ENCODE measurements around the gene QSOX2.

QSOX2 gene

DNA sequence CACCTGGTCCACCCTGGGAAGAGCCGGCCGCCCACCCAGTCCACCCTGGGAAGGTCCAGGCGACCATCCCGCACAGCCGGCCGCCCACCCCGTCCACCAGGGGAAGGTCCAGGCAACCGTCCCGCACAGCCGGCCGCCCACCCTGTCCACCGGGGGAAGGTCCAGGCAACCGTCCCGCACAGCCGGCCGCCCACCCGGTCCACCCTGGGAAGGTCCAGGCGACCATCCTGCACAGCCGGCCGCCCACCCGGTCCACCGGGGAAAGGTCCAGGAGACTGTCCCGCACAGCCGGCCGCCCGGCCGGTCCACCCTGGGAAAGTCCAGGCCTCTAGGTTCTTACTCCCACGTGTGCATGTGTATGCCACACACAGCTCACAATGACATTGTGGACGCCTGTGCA, 6.7 kb upstream of the QSOX2 start:
- no peak for DNase-seq (ENCODE audit: low spot score)

DNA sequence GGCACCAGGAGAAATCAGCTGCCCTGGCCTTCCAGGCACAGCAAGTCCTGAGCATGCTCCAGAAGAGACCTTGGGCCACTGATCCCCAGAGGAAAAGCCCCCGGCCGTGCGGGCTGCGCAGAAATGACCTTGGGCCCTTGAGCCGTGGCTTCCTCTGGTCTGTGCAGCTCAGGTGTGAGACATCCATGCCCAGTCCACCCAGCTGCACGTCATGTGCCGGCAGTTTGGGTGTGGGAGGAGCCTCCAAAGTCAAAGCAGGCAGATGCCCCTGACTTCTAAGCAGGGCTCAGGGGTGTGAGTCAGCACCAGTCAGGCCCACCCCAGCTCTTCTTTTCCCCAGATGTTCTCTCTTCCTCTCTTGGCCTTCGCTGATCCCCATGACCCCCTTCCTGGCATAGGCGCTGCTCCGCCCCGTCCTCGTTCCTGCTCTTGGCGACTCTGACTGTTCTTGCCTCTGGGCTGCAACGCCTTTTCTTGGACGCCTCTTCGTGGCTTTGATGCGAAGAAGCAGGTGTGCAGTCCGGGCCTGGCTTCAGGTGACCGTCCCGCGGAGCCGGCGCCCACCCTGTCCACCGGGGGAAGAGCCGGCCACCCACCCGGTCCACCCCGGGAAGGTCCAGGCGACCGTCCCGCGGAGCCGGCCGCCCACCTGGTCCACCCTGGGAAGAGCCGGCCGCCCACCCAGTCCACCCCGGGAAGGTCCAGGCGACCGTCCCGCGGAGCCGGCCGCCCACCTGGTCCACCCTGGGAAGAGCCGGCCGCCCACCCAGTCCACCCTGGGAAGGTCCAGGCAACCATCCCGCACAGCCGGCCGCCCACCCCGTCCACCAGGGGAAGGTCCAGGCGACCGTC, 5.9 kb upstream of the QSOX2 start:
- no peak for DNase-seq (ENCODE audit: low spot score)

DNA sequence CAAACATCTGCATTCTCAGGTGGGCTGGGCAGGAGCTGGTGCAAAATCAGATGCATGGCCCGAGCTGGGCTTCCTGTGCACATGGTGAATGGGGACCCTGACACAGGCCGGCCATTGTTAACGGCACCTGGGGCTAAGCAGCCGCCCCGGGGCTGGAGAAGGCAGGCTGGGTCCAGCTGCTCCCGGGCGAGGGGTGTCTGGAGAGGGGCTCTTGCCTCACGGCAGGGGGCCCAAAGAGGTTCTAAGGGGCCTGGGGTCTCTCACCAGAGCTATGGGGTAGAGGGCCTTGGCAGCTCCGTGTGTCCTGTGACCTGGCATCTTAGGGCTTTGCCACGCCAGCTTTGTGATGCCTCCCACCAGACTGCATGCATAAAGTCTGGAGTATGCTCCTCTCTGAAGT, 5.1 kb upstream of the QSOX2 start:
- DNase-seq (ENCODE audit: low spot score) = no peak

DNA sequence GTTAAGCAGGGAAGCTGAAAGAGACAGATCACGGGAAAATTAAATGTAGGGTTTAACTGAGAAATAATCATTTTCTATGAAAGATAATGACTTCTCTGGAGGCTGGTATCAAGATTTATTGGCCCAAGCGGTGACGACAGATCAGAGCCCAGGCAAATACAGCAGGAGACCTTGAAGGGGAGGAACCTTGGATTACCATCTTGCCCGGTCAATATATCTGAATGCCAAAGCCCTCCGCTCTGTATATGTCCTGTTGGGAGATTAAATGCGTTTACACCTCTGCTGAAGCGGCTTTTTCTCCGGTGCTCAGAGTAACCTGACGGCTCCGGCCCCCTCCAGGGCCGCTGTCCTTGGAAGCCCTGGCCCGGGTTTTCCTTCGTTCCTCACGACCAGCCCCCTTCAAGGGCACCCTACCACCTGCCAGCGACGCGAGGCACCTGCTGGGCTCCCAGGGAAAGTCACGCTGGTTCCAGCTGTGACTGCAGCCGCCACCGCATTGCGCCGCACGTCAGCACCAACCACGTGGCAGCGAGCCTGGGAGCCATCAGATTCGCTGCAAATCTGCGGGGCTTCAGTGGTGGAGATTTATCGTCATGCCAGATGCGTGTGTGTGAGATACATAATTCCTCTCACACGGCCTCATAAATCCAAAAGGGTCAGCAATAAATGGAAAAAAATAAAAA, 4.4 kb upstream of the QSOX2 start:
- DNase-seq (ENCODE audit: low spot score) = no peak

DNA sequence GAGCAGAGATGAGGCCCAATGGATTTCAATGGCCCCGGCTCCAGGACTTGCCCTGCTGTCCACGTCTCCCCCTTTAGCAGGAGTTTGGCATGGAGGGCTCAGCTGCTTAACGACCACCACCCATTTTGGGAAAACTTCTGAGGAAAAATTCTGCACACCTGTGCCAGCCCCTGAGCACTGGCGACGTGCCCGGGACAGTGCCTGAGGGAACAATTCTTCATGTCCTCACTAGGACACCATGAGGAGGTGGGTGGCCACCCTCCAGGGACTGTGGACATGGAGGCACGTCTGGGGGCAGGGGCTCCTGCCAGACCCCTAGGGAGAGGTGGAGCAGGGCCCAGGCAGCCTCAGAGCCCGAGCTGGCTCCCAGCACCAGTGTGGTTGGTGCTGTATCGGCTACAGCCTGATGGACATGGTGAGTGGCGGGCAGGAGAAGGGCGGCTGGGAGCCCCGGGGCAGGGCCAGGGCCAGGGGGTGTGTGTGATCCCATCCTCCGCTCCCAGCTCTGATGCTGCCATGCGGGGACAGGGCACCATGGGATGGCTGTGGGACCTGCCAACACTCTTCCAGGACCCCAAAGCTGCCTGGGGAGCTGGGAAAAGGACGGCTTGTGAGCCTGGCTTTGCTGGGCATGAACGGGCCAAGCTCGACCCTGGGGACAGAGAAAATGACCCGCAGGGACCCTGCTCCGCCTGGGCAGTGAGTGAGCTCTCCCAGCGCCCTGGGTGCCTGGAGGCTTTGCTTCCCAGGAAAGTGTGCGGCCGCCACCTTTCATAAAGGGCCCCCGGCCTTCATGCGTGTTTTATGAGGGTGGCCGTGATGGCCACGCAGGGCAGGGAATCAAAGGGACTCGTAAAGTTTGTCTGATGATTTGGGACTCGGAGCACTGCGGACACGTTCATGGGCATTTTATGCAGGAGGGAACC, 3.6 kb upstream of the QSOX2 start:
- no peak for DNase-seq (ENCODE audit: low spot score)

DNA sequence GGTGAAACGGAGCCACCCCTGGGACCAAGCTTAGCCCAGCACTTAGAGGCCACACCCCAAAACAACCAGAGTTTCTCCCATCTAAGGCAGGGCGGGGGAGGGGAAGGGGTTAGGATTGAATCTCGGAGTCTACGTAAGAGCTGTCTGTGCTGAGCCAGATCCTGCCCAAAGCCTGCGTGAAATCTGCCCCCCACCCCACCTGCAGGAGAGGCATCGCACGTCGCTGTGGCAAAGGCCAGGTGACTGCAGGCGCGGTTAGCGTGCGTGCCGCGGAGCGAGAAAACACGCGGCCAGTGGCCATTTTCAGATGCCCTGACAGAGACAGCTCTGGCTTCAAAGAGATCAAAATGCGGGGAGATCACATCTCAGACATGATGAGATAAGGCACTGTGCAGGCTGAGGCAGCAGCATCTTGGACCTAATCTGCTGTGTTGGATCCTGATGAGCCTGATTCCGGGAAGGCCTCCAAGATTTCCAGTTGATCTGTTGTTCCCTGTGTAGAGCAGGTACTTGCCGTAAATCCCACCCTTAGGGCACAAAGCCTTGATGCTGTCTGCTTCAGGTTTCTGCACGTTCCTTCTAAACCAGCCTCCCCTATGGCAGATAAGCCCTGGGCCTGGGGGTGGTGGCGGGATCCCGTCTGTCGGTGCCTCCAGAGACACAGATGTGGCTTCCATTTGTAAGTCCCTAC, 2.5 kb upstream of the QSOX2 start:
- no peak for DNase-seq (ENCODE audit: low spot score)

GRCh38 chr9:136247551-136247916, 1.9 kb upstream of the QSOX2 start:
- no peak for DNase-seq (ENCODE audit: low spot score)

- DNase-seq (ENCODE audit: low spot score) = no peak
Observed at GRCh38 chr9:136246849-136247550, 1.4 kb upstream of the QSOX2 start.

- DNase-seq (ENCODE audit: low spot score) = no peak
Observed at GRCh38 chr9:136244969-136245218, 718 bp downstream of the QSOX2 start.

- no peak for DNase-seq (ENCODE audit: low spot score)
Observed at GRCh38 chr9:136244122-136244968, 1.3 kb downstream of the QSOX2 start.

- DNase-seq (ENCODE audit: low spot score) = no peak
Observed at GRCh38 chr9:136243631-136244030, 2.0 kb downstream of the QSOX2 start.

DNA sequence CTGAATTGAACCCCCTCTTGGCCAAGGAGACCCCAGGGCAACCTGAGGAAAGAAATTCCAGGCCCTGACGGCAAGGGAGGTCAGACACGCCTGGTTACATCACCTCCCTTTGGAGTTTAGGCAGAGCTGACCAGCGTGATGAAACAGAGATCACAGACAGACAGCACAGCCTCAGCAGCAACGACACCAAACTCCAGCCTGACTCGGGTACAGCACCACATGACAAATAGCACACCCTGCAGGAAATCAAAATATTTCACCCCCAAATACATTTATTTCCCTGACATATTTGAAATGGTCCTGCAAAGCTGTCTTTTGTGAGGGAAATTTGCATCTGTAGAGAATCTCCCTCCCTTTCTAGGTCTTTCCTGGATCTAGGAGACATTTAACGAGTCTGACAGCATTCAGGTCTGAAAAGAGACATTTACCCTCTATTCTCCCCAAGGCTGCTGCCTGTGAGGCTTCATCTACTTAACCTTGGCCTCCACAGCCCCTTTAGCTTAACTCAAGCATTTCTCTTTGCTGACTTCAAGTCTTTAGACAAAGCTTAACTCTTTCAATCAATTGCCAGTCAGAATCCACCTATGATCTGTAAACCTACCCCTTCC, 2.6 kb downstream of the QSOX2 start:
- DNase-seq (ENCODE audit: low spot score) = no peak

DNA sequence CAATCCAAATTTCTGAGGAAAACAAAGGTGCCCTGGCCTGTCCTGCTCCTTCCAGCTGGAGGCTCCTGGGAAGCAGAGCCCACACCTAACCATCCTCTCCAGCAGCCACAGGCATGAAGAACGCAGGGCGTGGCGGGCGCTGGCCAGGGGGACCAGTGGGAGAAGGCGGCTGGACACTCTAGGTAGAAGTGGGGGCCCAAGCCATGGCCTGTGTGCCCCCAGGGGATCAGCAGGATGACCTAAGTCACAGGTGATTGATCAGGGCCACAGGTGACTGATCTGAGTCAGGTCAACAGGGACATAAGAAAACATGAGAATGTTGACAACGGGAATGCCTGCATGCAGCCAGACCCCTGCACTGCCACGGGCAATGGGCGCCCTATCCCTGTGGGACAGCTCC, 3.4 kb downstream of the QSOX2 start:
- no peak for DNase-seq (ENCODE audit: low spot score)

GRCh38 chr9:136241542-136241941, 4.1 kb downstream of the QSOX2 start:
- no peak for DNase-seq (ENCODE audit: low spot score)

GRCh38 chr9:136240941-136241340, 4.7 kb downstream of the QSOX2 start:
- DNase-seq (ENCODE audit: low spot score) = no peak

- DNase-seq (ENCODE audit: low spot score) = no peak
Observed at GRCh38 chr9:136239983-136240330, 5.7 kb downstream of the QSOX2 start.

- no peak for DNase-seq (ENCODE audit: low spot score)
Observed at GRCh38 chr9:136239135-136239982, 6.3 kb downstream of the QSOX2 start.

- no peak for DNase-seq (ENCODE audit: low spot score)
Observed at GRCh38 chr9:136238342-136238732, 7.3 kb downstream of the QSOX2 start.

All from ecto neural progenitor cell (in vitro differentiated cells).